ENCODE measurements around the gene SNRPD3. TPM values are rescaled to one million over a fixed set of nuclear protein-coding genes. Genes with fewer than 3 reads are reported as not detected.

The SNRPD3 gene
- polyA plus RNA-seq, 1 of the 3 experiments (the other 2 are of a cell fraction) = 177 TPM

DNA sequence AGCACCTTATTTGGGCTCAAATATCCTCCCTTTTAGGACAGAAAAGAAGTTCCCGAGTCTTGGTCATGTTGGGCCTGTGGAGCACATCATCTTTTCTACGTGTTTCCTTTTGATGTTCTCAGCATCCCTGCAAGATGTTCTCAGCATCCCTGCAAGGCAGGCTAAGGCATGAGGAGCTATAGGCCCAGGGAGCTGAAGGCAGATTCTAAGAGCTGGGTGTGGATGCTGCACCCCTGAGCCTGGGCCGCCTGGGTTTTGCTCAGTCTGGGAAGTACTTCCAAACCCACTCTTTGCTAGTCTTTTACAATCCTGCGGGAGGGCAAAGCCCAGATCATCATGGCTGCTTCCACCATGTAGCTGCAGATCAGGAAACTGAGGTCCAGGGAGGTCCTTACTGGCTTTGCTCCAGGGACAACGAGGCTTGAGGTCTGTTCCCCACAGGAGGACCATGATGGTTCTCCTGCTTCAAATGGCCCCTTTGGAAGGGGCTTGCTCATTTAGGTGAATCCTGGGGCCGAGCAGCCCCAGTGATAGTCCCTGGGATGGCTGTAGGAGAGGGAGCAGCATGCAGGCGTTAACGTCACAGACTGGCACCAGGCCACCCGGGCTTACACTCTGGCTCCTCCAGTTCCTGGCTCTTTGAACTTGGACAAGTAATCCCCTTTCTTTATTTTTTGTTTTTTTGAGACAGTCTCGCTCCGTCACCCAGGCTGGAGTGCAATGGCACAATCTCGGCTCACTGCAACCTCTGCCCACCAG lies 26.4 kb downstream of the SNRPD3 start:
- H3K27me3 ChIP-seq (ENCODE audit: insufficient read depth) = no peaks in the 10 kb centered on the region
- 98% methylated on average over 10 of the region's 12 CpGs for WGBS (ENCODE audit: low lambda C conversion rate)
- H3K4me1 ChIP-seq (ENCODE audit: control insufficient read depth in 1 of 2, insufficient read depth in 2 of 2, low read depth in 1 of 2, low read length in 1 of 2) = peaks cover 10 to 27% of the 10 kb centered on the region in 2 experiments; a peak in 2 of 4 replicates
- DNase-seq = no peak
- no peak overlapping the region for H2AFZ ChIP-seq (ENCODE audit: low read depth)
- H3K27ac ChIP-seq (ENCODE audit: low read depth in 2 of 2, low read length in 1 of 2) = no peak overlapping the region
- no peaks in the 10 kb centered on the region for H3K79me2 ChIP-seq (ENCODE audit: insufficient read depth)
- POLR2A ChIA-PET = no interaction called here
- H4K20me1 ChIP-seq (ENCODE audit: insufficient read depth) = no peaks in the 10 kb centered on the region
- peaks cover 6 to 14% of the 10 kb centered on the region in 2 experiments for H3K36me3 ChIP-seq (replicated peaks in 1 of 2; ENCODE audit: control insufficient read depth in 1 of 2, insufficient read depth in 2 of 2, low read length in 1 of 2)
- H3F3A ChIP-seq (replicated peaks; ENCODE audit: insufficient read depth) = peaks cover 26% of the 10 kb centered on the region
- CTCF ChIA-PET = interaction anchor here (1.2 kb wide), 1 partner anchor 9 kb away, joined by 3 read pairs; no protein-coding TSS in a partner anchor
- TF ChIP-seq, protein P1, sequence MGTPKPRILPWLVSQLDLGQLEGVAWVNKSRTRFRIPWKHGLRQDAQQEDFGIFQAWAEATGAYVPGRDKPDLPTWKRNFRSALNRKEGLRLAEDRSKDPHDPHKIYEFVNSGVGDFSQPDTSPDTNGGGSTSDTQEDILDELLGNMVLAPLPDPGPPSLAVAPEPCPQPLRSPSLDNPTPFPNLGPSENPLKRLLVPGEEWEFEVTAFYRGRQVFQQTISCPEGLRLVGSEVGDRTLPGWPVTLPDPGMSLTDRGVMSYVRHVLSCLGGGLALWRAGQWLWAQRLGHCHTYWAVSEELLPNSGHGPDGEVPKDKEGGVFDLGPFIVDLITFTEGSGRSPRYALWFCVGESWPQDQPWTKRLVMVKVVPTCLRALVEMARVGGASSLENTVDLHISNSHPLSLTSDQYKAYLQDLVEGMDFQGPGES (IDR thresholded peaks at IDR 0.05; ENCODE audit: low read depth, low read length) = no peak
- TF ChIP-seq NFIC (IDR thresholded peaks at IDR 0.05; ENCODE audit: borderline replicate concordance) = no peak
- TF ChIP-seq, protein P2, sequence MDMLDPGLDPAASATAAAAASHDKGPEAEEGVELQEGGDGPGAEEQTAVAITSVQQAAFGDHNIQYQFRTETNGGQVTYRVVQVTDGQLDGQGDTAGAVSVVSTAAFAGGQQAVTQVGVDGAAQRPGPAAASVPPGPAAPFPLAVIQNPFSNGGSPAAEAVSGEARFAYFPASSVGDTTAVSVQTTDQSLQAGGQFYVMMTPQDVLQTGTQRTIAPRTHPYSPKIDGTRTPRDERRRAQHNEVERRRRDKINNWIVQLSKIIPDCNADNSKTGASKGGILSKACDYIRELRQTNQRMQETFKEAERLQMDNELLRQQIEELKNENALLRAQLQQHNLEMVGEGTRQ (IDR thresholded peaks at IDR 0.05; ENCODE audit: borderline replicate concordance, low read depth, low read length) = no peak
- no peak for TF ChIP-seq NRF1 (IDR thresholded peaks at IDR 0.05; ENCODE audit: low read depth, low read length)
- no peak for TF ChIP-seq EZH2phosphoT487 (IDR thresholded peaks at IDR 0.05; ENCODE audit: borderline replicate concordance, low read depth)
- TF ChIP-seq, protein P3, sequence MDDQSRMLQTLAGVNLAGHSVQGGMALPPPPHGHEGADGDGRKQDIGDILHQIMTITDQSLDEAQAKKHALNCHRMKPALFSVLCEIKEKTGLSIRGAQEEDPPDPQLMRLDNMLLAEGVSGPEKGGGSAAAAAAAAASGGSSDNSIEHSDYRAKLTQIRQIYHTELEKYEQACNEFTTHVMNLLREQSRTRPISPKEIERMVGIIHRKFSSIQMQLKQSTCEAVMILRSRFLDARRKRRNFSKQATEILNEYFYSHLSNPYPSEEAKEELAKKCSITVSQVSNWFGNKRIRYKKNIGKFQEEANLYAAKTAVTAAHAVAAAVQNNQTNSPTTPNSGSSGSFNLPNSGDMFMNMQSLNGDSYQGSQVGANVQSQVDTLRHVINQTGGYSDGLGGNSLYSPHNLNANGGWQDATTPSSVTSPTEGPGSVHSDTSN (IDR thresholded peaks at IDR 0.05) = no peak
- no peak overlapping the region for H3K9ac ChIP-seq
- H3K4me2 ChIP-seq = no peak overlapping the region
- no peaks in the 10 kb centered on the region for H3K9me3 ChIP-seq
- H3K9me2 ChIP-seq = no peaks in the 10 kb centered on the region
- H3K4me3 ChIP-seq (ENCODE audit: low read depth in 2 of 2, low read length in 1 of 2) = no peak overlapping the region

DNA sequence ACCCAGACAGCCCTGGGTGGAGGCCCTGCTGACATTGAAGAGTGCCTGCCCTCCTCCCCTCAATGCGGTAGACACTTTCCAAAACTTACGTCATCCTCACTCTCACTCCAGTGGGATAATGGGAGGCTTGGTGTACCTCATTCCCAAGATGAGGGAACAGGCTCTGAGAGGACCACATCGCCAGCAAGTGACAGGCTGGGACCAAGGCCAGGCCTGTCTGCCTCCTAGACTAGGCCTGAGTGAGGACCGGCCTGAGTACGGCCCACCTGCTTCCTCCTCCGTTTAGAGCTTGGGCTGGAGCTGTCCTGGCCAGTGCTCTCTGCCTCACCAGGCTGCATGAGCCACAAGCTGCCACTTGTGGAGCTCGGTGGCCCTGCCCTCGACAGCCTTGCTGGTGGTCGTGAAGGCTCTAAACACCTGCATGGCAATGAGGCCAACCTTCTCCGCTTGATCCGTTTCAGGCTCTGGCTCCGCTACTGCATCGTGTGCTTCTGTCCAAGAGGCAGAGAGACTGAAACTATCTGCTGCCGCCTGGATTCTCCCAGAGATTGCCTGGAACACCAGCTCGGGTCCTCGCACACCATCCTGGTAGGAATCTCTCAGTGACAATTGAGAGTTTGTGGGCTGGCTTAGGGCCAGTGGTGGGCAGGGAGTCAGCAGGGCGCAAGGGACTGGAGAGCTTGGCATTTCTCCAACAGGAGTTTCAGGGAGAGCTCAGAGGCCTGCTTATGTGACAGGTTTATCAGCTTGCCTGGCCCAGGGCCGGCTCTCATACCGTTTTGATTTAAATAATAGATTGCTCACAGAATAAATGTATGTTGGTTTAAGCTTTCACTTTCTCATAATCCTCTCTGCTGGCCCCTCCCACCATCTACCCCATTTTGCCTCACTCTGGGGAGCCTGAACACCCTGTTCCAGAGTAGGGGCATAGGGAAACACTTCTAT lies 27.7 kb downstream of the SNRPD3 start:
- ChIA-PET POLR2A (interaction anchor here (0.6 to 1.3 kb wide), 4 partner anchors 9 to 29 kb away, joined by 3 to 11 read pairs (median 3); partner anchors contain the start of genes GUCD1 and LRRC75B), CTCF (interaction anchor here (0.7 to 1.2 kb wide), 4 partner anchors 9 to 267 kb away, joined by 3 to 4 read pairs (median 3); no protein-coding TSS in a partner anchor)
- Histone ChIP-seq H3K4me3 (ENCODE audit: low read depth in 2 of 2, low read length in 1 of 2) (peak overlapping the region in 1 of 2 experiments; percentile 4; a peak in 1 of 4 replicates), H3K4me1 (ENCODE audit: control insufficient read depth in 1 of 2, insufficient read depth in 2 of 2, low read depth in 1 of 2, low read length in 1 of 2) (peaks cover 10 to 30% of the 10 kb centered on the region in 2 experiments; a peak in 2 of 4 replicates), H3K36me3 (replicated peaks in 1 of 2; ENCODE audit: control insufficient read depth in 1 of 2, insufficient read depth in 2 of 2, low read length in 1 of 2) (peaks cover 3 to 19% of the 10 kb centered on the region in 2 experiments), H3K9me3 (no peaks in the 10 kb centered on the region), H3K4me2 (peak overlapping the region; percentile 52; the same call in 1 of the 2 replicates), H3K27me3 (ENCODE audit: insufficient read depth) (no peaks in the 10 kb centered on the region), H4K20me1 (ENCODE audit: insufficient read depth) (no peaks in the 10 kb centered on the region), H3K27ac (ENCODE audit: low read depth in 2 of 2, low read length in 1 of 2) (peak overlapping the region; percentile 38 to 60; a peak in 3 of 4 replicates), H3K79me2 (ENCODE audit: insufficient read depth) (no peaks in the 10 kb centered on the region), H3K9me2 (no peaks in the 10 kb centered on the region), H3K9ac (no peak overlapping the region), H2AFZ (ENCODE audit: low read depth) (no peak overlapping the region), H3F3A (replicated peaks; ENCODE audit: insufficient read depth) (peaks cover 21% of the 10 kb centered on the region)
- TF ChIP-seq GATA2 (CRISPR knock-in tag; IDR thresholded peaks at IDR 0.05) = peak; percentile 46; the same call in 1 of the 2 replicates
- TF ChIP-seq RCOR1 (IDR thresholded peaks at IDR 0.05; ENCODE audit: low read length) = peak; percentile 31; the same call in 1 of the 2 replicates
- peak; percentile 88 for TF ChIP-seq NFIC (IDR thresholded peaks at IDR 0.05; ENCODE audit: borderline replicate concordance)
- TF ChIP-seq FOXJ3 (CRISPR knock-in tag; IDR thresholded peaks at IDR 0.05) = peak; percentile 37; the same call in 1 of the 2 replicates
- TF ChIP-seq, protein P3 (IDR thresholded peaks at IDR 0.05) = peak; percentile 47; the same call in 1 of the 2 replicates
- TF ChIP-seq EP300 (IDR thresholded peaks at IDR 0.05; ENCODE audit: borderline replicate concordance in 1 of 2, low read depth in 1 of 2, low read length in 1 of 2) = peak in 1 of 2 experiments; percentile 33; a peak in 1 of 4 replicates
- TF ChIP-seq POLR2AphosphoS5 (IDR thresholded peaks at IDR 0.05; ENCODE audit: low read depth, low read length) = peak; percentile 30; the same call in 1 of the 2 replicates
- TF ChIP-seq TCF12 (IDR thresholded peaks at IDR 0.05) = peak; percentile 44
- peak; percentile 75 for TF ChIP-seq MXI1 (IDR thresholded peaks at IDR 0.05; ENCODE audit: low read depth, low read length)
- TF ChIP-seq, protein P4, sequence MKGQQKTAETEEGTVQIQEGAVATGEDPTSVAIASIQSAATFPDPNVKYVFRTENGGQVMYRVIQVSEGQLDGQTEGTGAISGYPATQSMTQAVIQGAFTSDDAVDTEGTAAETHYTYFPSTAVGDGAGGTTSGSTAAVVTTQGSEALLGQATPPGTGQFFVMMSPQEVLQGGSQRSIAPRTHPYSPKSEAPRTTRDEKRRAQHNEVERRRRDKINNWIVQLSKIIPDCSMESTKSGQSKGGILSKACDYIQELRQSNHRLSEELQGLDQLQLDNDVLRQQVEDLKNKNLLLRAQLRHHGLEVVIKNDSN (IDR thresholded peaks at IDR 0.05; ENCODE audit: borderline replicate concordance, low read depth) = no peak
- no peak for TF ChIP-seq JUND (IDR thresholded peaks at IDR 0.05)
- WGBS (ENCODE audit: low lambda C conversion rate) = 50% methylated on average over 8 of the region's 19 CpGs
- DNase-seq = peak; percentile 84
